Natural killer cell treated with Interleukin-12 subunit alpha and Interleukin-12 subunit beta and Interleukin-15 and Interleukin-18, amount 100 ng/mL, for 72 hours (primary cell): Measurements from ENCODE around the gene POLR2M. TPM values are rescaled to one million over a fixed set of nuclear protein-coding genes. Genes with fewer than 3 reads are reported as not detected.
A peak's percentile ranks its signal among the peaks of the same experiment; 100 is the strongest.

Experiments used
- ATAC-seq, 2 donors: fragments of 150-1000 bp; cut with Tn5 transposase in 1 of 2; sonication (Bioruptor Pico), chemical (Tn5 transposase) in 1 of 2; 2 replicates each; pipeline ENCODE4 v1.10.0; 2021
- DNase-seq: peaks from one replicate; pipeline ENCODE4 v3.0.0; 2022; ENCODE audit warnings: low spot score
- H3K27ac Mint-ChIP-seq, 2 donors: 1 replicate in 1 of 2; 2 replicates in 1 of 2; pipeline ENCODE4 v1.8.0; 2022; ENCODE audit warnings: mixed read lengths in 2 of 2, mild to moderate bottlenecking in 1 of 2, moderate library complexity in 1 of 2
- H3K27me3 Mint-ChIP-seq, 2 donors: 1 replicate in 1 of 2; 2 replicates in 1 of 2; pipeline ENCODE4 v1.8.0; 2022; ENCODE audit warnings: mixed read lengths in 2 of 2
- H3K36me3 Mint-ChIP-seq: one replicate; pipeline ENCODE4 v1.8.0; 2022; ENCODE audit warnings: mixed read lengths
- H3K4me1 Mint-ChIP-seq, 2 donors: 1 replicate in 1 of 2; 2 replicates in 1 of 2; pipeline ENCODE4 v1.8.0; 2022; ENCODE audit warnings: low read depth in 2 of 2, mixed read lengths in 2 of 2, mild to moderate bottlenecking in 1 of 2
- H3K4me3 Mint-ChIP-seq: one replicate; pipeline ENCODE4 v1.8.0; 2022; ENCODE audit warnings: mixed read lengths
- H3K9me3 Mint-ChIP-seq: 2 replicates; pipeline ENCODE4 v1.8.0; 2022; ENCODE audit warnings: mixed read lengths
- total RNA-seq, 2 donors: library from RNA; stranded (reverse); gene quantifications; one replicate each; pipeline ENCODE4 v1.2.3, GENCODE V29; 2022

POLR2M gene
- total RNA-seq, 2 donors from 2014 or later: 40.2 to 47.5 TPM

DNA sequence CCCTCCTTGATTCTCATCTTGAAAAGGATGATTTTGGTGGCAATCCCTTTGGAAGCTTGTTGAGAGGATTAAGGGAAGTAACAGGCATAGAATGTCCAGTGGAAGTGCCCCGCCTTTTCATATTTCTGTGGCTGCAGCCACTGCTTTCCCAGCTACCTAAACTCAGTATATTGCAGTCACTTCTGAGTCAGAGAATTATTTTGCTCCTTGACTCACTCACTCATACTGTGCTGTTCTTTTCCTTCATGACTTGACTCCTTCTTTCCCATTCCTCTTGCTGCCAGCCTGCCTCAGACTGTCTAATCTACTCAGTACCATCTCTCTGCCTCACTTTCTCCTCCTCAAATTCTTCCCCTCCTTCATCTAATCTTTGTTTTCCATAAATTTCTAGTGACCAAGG, 26.5 kb upstream of the POLR2M start:
- Mint-ChIP-seq H3K9me3 (no peaks in the 10 kb centered on the region), H3K36me3 (no peaks in the 10 kb centered on the region), H3K4me3 (no peak overlapping the region), H3K27ac (no peak overlapping the region), H3K4me1 (peaks cover 4 to 8% of the 10 kb centered on the region in 2 donors), H3K27me3 (peaks cover 6 to 10% of the 10 kb centered on the region in 2 donors)
- no peak for DNase-seq
- no peak for ATAC-seq

GRCh38 chr15:57681011-57681410, 25.5 kb upstream of the POLR2M start:
- Mint-ChIP-seq H3K36me3 (no peaks in the 10 kb centered on the region), H3K9me3 (no peaks in the 10 kb centered on the region), H3K27me3 (peaks cover 0 to 7% of the 10 kb centered on the region in 2 donors), H3K27ac (no peak overlapping the region), H3K4me3 (no peak overlapping the region), H3K4me1 (peaks cover 4 to 8% of the 10 kb centered on the region in 2 donors)
- ATAC-seq: no peak
- no peak for DNase-seq

- H3K27ac Mint-ChIP-seq: no peak overlapping the region
- H3K9me3 Mint-ChIP-seq: no peaks in the 10 kb centered on the region
- ATAC-seq: no peak
Measured at GRCh38 chr15:57683481-57683880, 23.0 kb upstream of the POLR2M start.

GRCh38 chr15:57684491-57685151, 21.9 kb upstream of the POLR2M start:
- peaks cover 0 to 3% of the 10 kb centered on the region in 2 donors for H3K27me3 Mint-ChIP-seq
- H3K27ac Mint-ChIP-seq: no peak overlapping the region
- H3K4me1 Mint-ChIP-seq: peaks cover 4 to 8% of the 10 kb centered on the region in 2 donors
- H3K9me3 Mint-ChIP-seq: no peaks in the 10 kb centered on the region
- no peak overlapping the region for H3K4me3 Mint-ChIP-seq
- ATAC-seq (no peak), DNase-seq (no peak)
- no peaks in the 10 kb centered on the region for H3K36me3 Mint-ChIP-seq

More at GRCh38 chr15:57683481-57683880, 23.0 kb upstream of the POLR2M start:
- Mint-ChIP-seq H3K4me1 (peaks cover 4 to 8% of the 10 kb centered on the region in 2 donors), H3K36me3 (no peaks in the 10 kb centered on the region), H3K27me3 (peaks cover 0 to 7% of the 10 kb centered on the region in 2 donors), H3K4me3 (no peak overlapping the region)
- DNase-seq: no peak

DNA sequence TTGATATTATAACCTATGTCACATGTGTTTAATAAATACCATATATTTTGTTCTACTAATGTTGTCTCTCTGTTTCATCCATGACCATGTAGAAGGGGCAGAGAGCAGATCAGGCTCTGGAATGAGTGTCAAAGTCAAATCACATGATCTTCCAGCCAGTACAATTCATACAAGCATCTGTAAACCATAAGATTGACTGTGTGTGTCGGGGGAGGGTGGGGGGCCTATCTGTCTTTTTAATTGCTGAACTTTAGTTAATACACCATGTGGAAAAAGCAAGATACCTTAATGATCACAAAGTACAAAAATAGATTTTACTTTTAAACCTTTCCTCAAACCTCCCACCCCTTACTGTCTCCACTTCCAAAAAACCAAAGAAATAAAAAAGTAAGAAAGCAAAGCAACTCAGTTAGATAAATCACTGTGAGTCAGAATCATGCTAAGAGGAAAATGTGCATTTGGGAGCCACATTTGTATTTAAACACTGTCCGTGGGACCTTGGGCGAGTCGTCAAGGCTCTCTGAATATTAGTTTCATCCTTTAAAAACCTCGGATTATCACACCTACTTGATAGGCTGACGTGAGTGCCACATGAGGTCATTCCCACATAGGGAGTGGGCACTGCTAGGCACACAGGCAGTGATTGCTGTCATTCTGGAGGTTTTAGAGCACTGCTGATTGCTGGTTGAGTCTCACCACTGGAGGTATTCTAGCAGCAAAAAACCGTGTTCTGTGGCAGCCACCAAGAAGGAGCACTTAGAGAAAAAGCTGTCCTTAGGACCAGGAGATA, 21.0 kb upstream of the POLR2M start:
- ATAC-seq: no peak
- H3K27ac Mint-ChIP-seq: no peak overlapping the region
- peaks cover 0 to 2% of the 10 kb centered on the region in 2 donors for H3K4me1 Mint-ChIP-seq
- H3K9me3 Mint-ChIP-seq: no peaks in the 10 kb centered on the region
- no peak for DNase-seq
- H3K4me3 Mint-ChIP-seq: no peak overlapping the region
- H3K36me3 Mint-ChIP-seq: no peaks in the 10 kb centered on the region
- H3K27me3 Mint-ChIP-seq: no peaks in the 10 kb centered on the region

DNA sequence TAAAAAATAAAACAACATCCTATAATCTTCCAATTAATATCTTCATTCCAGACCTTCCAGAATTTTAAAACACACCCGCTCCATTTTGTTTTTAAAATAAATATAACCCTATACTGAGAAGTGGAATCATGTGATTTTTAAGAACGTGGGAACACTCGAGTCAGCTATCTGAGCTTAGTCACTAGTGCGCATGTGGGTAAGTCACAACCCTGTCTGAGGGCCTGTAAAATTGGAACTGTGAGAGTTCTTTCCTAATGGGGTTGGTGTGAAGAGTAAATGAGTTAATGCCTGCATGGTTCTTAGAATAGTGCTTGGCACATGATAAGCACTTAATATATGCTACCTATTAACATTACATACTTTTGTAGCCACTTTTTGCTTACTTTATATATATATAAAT, 19.9 kb upstream of the POLR2M start:
- Mint-ChIP-seq H3K27me3 (no peaks in the 10 kb centered on the region), H3K9me3 (no peaks in the 10 kb centered on the region), H3K27ac (no peak overlapping the region), H3K36me3 (no peaks in the 10 kb centered on the region), H3K4me3 (no peak overlapping the region), H3K4me1 (no peaks in the 10 kb centered on the region)
- DNase-seq (no peak), ATAC-seq (no peak)

DNA sequence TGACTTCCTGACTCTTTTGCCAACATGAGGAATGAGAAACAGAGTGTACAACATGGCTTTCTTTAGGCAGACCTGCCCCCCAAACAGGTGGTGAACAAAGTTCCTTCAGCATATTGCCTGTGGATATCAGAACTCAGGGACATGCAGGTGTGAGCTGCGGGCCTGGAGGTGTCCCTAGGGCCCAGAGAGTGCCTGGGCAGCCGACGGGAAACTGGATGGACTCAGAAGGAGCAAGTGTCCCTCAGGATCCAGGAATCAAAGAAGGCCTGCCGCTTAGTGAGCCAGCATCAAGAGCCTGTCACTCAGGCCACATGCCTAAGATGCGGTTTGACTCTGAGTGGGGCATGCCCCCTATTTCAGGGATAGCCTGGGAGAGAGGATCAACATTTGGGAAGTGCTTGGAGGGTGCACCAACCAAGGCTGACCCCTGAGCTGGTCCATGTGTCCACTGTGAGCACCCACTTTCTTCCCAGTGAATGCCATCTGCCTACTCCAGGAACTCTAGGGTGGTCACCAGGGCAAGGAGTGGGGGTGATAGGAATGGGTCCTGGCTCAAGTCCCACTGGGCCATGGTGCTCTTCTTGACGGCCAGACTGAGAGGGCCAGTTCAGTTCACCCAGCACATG, 16.1 kb upstream of the POLR2M start:
- Mint-ChIP-seq H3K9me3 (no peaks in the 10 kb centered on the region), H3K4me1 (no peaks in the 10 kb centered on the region), H3K4me3 (no peak overlapping the region), H3K36me3 (no peaks in the 10 kb centered on the region), H3K27me3 (peaks cover 6 to 12% of the 10 kb centered on the region in 2 donors), H3K27ac (no peak overlapping the region)
- DNase-seq (no peak), ATAC-seq (peak in 1 of 2 donors; percentile 32)

GRCh38 chr15:57691082-57691481, 15.4 kb upstream of the POLR2M start:
- Mint-ChIP-seq H3K36me3 (no peaks in the 10 kb centered on the region), H3K27ac (no peak overlapping the region), H3K4me3 (no peak overlapping the region), H3K27me3 (peaks cover 7 to 15% of the 10 kb centered on the region in 2 donors), H3K9me3 (no peaks in the 10 kb centered on the region), H3K4me1 (no peaks in the 10 kb centered on the region)
- DNase-seq (no peak), ATAC-seq (no peak)

- no peak for ATAC-seq
- Mint-ChIP-seq H3K4me1 (no peaks in the 10 kb centered on the region), H3K27me3 (peaks cover 7 to 15% of the 10 kb centered on the region in 2 donors), H3K27ac (no peak overlapping the region), H3K4me3 (no peak overlapping the region), H3K36me3 (no peaks in the 10 kb centered on the region), H3K9me3 (no peaks in the 10 kb centered on the region)
- DNase-seq: no peak
Measured at GRCh38 chr15:57692709-57693108, 13.8 kb upstream of the POLR2M start.

DNA sequence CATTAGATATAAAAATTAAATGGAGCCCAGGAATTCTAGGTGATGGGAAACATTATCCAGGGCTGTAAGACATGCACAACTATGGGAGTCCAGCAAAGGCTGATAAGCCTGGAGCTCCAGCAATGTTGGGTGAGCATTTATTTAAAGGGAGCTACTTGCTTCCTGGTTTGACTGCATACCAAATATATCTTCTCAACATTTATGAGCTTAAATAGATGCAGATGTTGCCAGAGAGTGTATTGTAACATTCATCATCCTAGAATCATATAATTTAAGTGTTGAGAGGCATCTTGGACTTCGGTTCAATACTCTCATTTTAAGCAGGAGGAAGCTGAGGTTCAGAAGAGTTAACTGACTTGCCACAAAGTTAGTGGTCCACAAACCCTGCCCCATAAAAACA, 12.2 kb upstream of the POLR2M start:
- H3K27ac Mint-ChIP-seq: no peak overlapping the region
- DNase-seq (no peak), ATAC-seq (no peak)
- no peaks in the 10 kb centered on the region for H3K36me3 Mint-ChIP-seq
- H3K9me3 Mint-ChIP-seq: no peaks in the 10 kb centered on the region
- H3K4me3 Mint-ChIP-seq: no peak overlapping the region
- H3K4me1 Mint-ChIP-seq: no peaks in the 10 kb centered on the region
- H3K27me3 Mint-ChIP-seq: peaks cover 12 to 28% of the 10 kb centered on the region in 2 donors

GRCh38 chr15:57696146-57696545, 10.4 kb upstream of the POLR2M start:
- Mint-ChIP-seq H3K4me1 (no peaks in the 10 kb centered on the region), H3K9me3 (no peaks in the 10 kb centered on the region), H3K4me3 (no peak overlapping the region), H3K27ac (no peak overlapping the region), H3K27me3 (peaks cover 26 to 46% of the 10 kb centered on the region in 2 donors), H3K36me3 (no peaks in the 10 kb centered on the region)
- DNase-seq: no peak
- no peak for ATAC-seq

DNA sequence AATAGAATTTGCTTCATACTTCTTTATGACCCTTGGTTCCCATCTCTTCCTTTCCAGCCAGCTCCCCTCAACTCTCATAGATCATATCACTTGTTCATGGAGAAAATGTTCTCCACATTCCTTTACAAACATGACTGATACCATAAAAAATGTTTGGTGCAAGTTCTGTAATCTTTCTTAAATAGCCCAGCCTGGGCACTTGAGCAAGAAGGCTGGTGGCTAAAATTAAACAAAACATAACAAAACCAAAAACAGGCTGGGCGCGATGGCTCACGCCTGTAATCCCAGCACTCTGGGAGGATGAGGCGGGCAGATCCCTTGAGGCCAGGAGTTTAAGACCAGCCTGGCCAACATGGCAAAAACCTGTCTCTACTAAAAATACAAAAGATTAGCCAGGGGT, 8.9 kb upstream of the POLR2M start:
- H3K9me3 Mint-ChIP-seq: no peaks in the 10 kb centered on the region
- ATAC-seq (no peak), DNase-seq (no peak)
- H3K4me1 Mint-ChIP-seq: no peaks in the 10 kb centered on the region
- H3K4me3 Mint-ChIP-seq: no peak overlapping the region
- no peak overlapping the region for H3K27ac Mint-ChIP-seq
- H3K36me3 Mint-ChIP-seq: no peaks in the 10 kb centered on the region
- H3K27me3 Mint-ChIP-seq: peaks cover 35 to 60% of the 10 kb centered on the region in 2 donors

DNA sequence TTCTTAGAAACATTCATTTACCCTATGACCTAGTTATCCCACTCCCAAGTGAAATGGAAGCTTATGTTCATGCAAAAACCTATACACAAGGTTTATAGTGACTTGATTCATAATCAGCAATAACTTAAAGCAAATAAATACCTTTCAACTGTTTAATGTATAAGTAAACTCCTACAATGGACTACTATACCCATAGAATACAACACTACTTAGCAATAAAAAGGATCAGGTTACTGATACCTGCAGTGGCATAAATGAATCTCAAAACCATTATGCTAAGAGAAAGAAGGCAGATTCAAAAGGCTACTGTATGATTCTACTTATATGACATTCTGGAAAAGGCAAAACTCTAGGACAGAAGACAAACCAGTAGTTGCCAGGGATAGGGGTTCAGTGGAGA, 8.3 kb upstream of the POLR2M start:
- Mint-ChIP-seq H3K9me3 (no peaks in the 10 kb centered on the region), H3K36me3 (no peaks in the 10 kb centered on the region), H3K4me3 (no peak overlapping the region)

GRCh38 chr15:57698991-57699390, 7.5 kb upstream of the POLR2M start:
- peaks cover 39 to 65% of the 10 kb centered on the region in 2 donors for H3K27me3 Mint-ChIP-seq
- no peak overlapping the region for H3K27ac Mint-ChIP-seq
- H3K36me3 Mint-ChIP-seq: no peaks in the 10 kb centered on the region
- DNase-seq: no peak
- H3K4me3 Mint-ChIP-seq: no peak overlapping the region
- no peaks in the 10 kb centered on the region for H3K4me1 Mint-ChIP-seq
- no peak for ATAC-seq
- no peaks in the 10 kb centered on the region for H3K9me3 Mint-ChIP-seq

More for the DNA sequence above, 8.3 kb upstream of the POLR2M start:
- Mint-ChIP-seq H3K4me1 (no peaks in the 10 kb centered on the region), H3K27ac (no peak overlapping the region), H3K27me3 (peaks cover 39 to 65% of the 10 kb centered on the region in 2 donors)
- ATAC-seq (no peak), DNase-seq (no peak)
